ENCODE measurements around the gene KLF1.
A peak's percentile ranks its signal among the peaks of the same experiment; 100 is the strongest.

The KLF1 gene

GRCh38 chr19:12888006-12888603 lies 1.1 kb upstream of the KLF1 start:
- peaks cover 2% of the 10 kb centered on the region for H3K36me3 ChIP-seq (ENCODE audit: insufficient read depth, insufficient read length, low read length)
- H3K27me3 ChIP-seq (ENCODE audit: insufficient read depth, insufficient read length), result peaks cover 50% of the 10 kb centered on the region
- DNase-seq (ENCODE audit: low read depth, low spot score), result no peak
- TF ChIP-seq SUZ12 (IDR thresholded peaks at IDR 0.05; ENCODE audit: extremely low read depth, insufficient read depth, insufficient read length) (no peak), ZNF274 (IDR thresholded peaks at IDR 0.05; ENCODE audit: low read depth, low read length) (no peak)
- no peak overlapping the region for H3K4me3 ChIP-seq (ENCODE audit: insufficient read length, low read depth)
- no peak overlapping the region for H3K9ac ChIP-seq (ENCODE audit: insufficient read length, low read depth)
- H3K9me3 ChIP-seq (ENCODE audit: insufficient read depth, low read length), result peaks cover 16% of the 10 kb centered on the region
- H3K4me1 ChIP-seq (ENCODE audit: insufficient read depth, insufficient read length), result peaks cover 8% of the 10 kb centered on the region

GRCh38 chr19:12886651-12886968 lies 391 bp downstream of the KLF1 start:
- H3K4me3 ChIP-seq (ENCODE audit: insufficient read length, low read depth), result no peak overlapping the region
- no peak for DNase-seq (ENCODE audit: low read depth, low spot score)
- peaks cover 50% of the 10 kb centered on the region for H3K27me3 ChIP-seq (ENCODE audit: insufficient read depth, insufficient read length)
- H3K9ac ChIP-seq (ENCODE audit: insufficient read length, low read depth), result no peak overlapping the region
- H3K9me3 ChIP-seq (ENCODE audit: insufficient read depth, low read length), result peaks cover 16% of the 10 kb centered on the region
- H3K4me1 ChIP-seq (ENCODE audit: insufficient read depth, insufficient read length), result peaks cover 5% of the 10 kb centered on the region
- TF ChIP-seq SUZ12 (IDR thresholded peaks at IDR 0.05; ENCODE audit: extremely low read depth, insufficient read depth, insufficient read length) (no peak), ZNF274 (IDR thresholded peaks at IDR 0.05; ENCODE audit: low read depth, low read length) (no peak), YY1 (IDR thresholded peaks at IDR 0.05; ENCODE audit: insufficient read depth, insufficient read length) (no peak)
- H3K36me3 ChIP-seq (ENCODE audit: insufficient read depth, insufficient read length, low read length), result no peaks in the 10 kb centered on the region

- Histone ChIP-seq H3K9ac (ENCODE audit: insufficient read length, low read depth) (peak overlapping the region; percentile 73), H3K4me3 (ENCODE audit: insufficient read length, low read depth) (peak overlapping the region; percentile 63)
- no peak for DNase-seq (ENCODE audit: low read depth, low spot score)
These were observed 1.0 kb downstream of the KLF1 start for GRCh38 chr19:12885749-12886650.

GRCh38 chr19:12884926-12885748 lies 1.9 kb downstream of the KLF1 start:
- H3K9me3 ChIP-seq (ENCODE audit: insufficient read depth, low read length), result peaks cover 16% of the 10 kb centered on the region
- H3K4me1 ChIP-seq (ENCODE audit: insufficient read depth, insufficient read length), result peaks cover 3% of the 10 kb centered on the region
- H3K9ac ChIP-seq (ENCODE audit: insufficient read length, low read depth), result peak overlapping the region; percentile 73
- TF ChIP-seq ZNF274 (IDR thresholded peaks at IDR 0.05; ENCODE audit: low read depth, low read length) (no peak), SUZ12 (IDR thresholded peaks at IDR 0.05; ENCODE audit: extremely low read depth, insufficient read depth, insufficient read length) (no peak)
- H3K4me3 ChIP-seq (ENCODE audit: insufficient read length, low read depth), result peak overlapping the region; percentile 63
- H3K36me3 ChIP-seq (ENCODE audit: insufficient read depth, insufficient read length, low read length), result no peaks in the 10 kb centered on the region
- peak; percentile 91 for DNase-seq (ENCODE audit: low read depth, low spot score)
- peaks cover 60% of the 10 kb centered on the region for H3K27me3 ChIP-seq (ENCODE audit: insufficient read depth, insufficient read length)

More at GRCh38 chr19:12885749-12886650, 1.0 kb downstream of the KLF1 start:
- TF ChIP-seq YY1 (IDR thresholded peaks at IDR 0.05; ENCODE audit: insufficient read depth, insufficient read length), result no peak
- no peak for TF ChIP-seq ZNF274 (IDR thresholded peaks at IDR 0.05; ENCODE audit: low read depth, low read length)
- no peak for TF ChIP-seq SUZ12 (IDR thresholded peaks at IDR 0.05; ENCODE audit: extremely low read depth, insufficient read depth, insufficient read length)
- H3K4me1 ChIP-seq (ENCODE audit: insufficient read depth, insufficient read length), result peaks cover 3% of the 10 kb centered on the region
- H3K9me3 ChIP-seq (ENCODE audit: insufficient read depth, low read length), result peaks cover 16% of the 10 kb centered on the region
- H3K36me3 ChIP-seq (ENCODE audit: insufficient read depth, insufficient read length, low read length), result no peaks in the 10 kb centered on the region
- H3K27me3 ChIP-seq (ENCODE audit: insufficient read depth, insufficient read length), result peaks cover 52% of the 10 kb centered on the region

- Histone ChIP-seq H3K36me3 (ENCODE audit: insufficient read depth, insufficient read length, low read length) (no peaks in the 10 kb centered on the region), H3K4me3 (ENCODE audit: insufficient read length, low read depth) (peak overlapping the region; percentile 63), H3K9me3 (ENCODE audit: insufficient read depth, low read length) (peaks cover 16% of the 10 kb centered on the region), H3K27me3 (ENCODE audit: insufficient read depth, insufficient read length) (peaks cover 62% of the 10 kb centered on the region), H3K4me1 (ENCODE audit: insufficient read depth, insufficient read length) (peaks cover 3% of the 10 kb centered on the region), H3K9ac (ENCODE audit: insufficient read length, low read depth) (peak overlapping the region; percentile 65)
- TF ChIP-seq SUZ12 (IDR thresholded peaks at IDR 0.05; ENCODE audit: extremely low read depth, insufficient read depth, insufficient read length), result no peak
- no peak for DNase-seq (ENCODE audit: low read depth, low spot score)
These were observed 2.4 kb downstream of the KLF1 start for GRCh38 chr19:12884627-12884925.

- no peak overlapping the region for H3K4me3 ChIP-seq (ENCODE audit: insufficient read length, low read depth)
- no peak overlapping the region for H3K9ac ChIP-seq (ENCODE audit: insufficient read length, low read depth)
- H3K4me1 ChIP-seq (ENCODE audit: insufficient read depth, insufficient read length), result peaks cover 3% of the 10 kb centered on the region
- peaks cover 62% of the 10 kb centered on the region for H3K27me3 ChIP-seq (ENCODE audit: insufficient read depth, insufficient read length)
- peaks cover 16% of the 10 kb centered on the region for H3K9me3 ChIP-seq (ENCODE audit: insufficient read depth, low read length)
- no peak for DNase-seq (ENCODE audit: low read depth, low spot score)
- no peak for TF ChIP-seq SUZ12 (IDR thresholded peaks at IDR 0.05; ENCODE audit: extremely low read depth, insufficient read depth, insufficient read length)
- H3K36me3 ChIP-seq (ENCODE audit: insufficient read depth, insufficient read length, low read length), result no peaks in the 10 kb centered on the region
These were observed 2.8 kb downstream of the KLF1 start for GRCh38 chr19:12884202-12884601.

- H3K4me1 ChIP-seq (ENCODE audit: insufficient read depth, insufficient read length), result peaks cover 3% of the 10 kb centered on the region
- peaks cover 16% of the 10 kb centered on the region for H3K9me3 ChIP-seq (ENCODE audit: insufficient read depth, low read length)
- peaks cover 46% of the 10 kb centered on the region for H3K27me3 ChIP-seq (ENCODE audit: insufficient read depth, insufficient read length)
- no peaks in the 10 kb centered on the region for H3K36me3 ChIP-seq (ENCODE audit: insufficient read depth, insufficient read length, low read length)
- TF ChIP-seq YY1 (IDR thresholded peaks at IDR 0.05; ENCODE audit: insufficient read depth, insufficient read length) (no peak), ZNF274 (IDR thresholded peaks at IDR 0.05; ENCODE audit: low read depth, low read length) (no peak), SUZ12 (IDR thresholded peaks at IDR 0.05; ENCODE audit: extremely low read depth, insufficient read depth, insufficient read length) (no peak)
- no peak overlapping the region for H3K4me3 ChIP-seq (ENCODE audit: insufficient read length, low read depth)
- H3K9ac ChIP-seq (ENCODE audit: insufficient read length, low read depth), result no peak overlapping the region
- DNase-seq (ENCODE audit: low read depth, low spot score), result no peak
These were observed 4.4 kb downstream of the KLF1 start for GRCh38 chr19:12882589-12882988.
